ENCODE measurements around the gene AFF3. TPM values are rescaled to one million over a fixed set of nuclear protein-coding genes. Genes with fewer than 3 reads are reported as not detected.

The AFF3 gene
- total and polyA plus RNA-seq, 2 experiments from 2014 or later = 7.3 to 7.8 TPM

GRCh38 chr2:99784946-99785345, 357.4 kb downstream of the AFF3 start:
- Histone ChIP-seq H2AFZ (no peak overlapping the region), H3K36me3 (replicated peaks; ENCODE audit: insufficient read depth, low read depth) (no peaks in the 10 kb centered on the region), H3K9me3 (ENCODE audit: low read depth) (no peaks in the 10 kb centered on the region), H3K4me3 (no peak overlapping the region), H3K27ac (no peak overlapping the region), H3K4me1 (ENCODE audit: insufficient read depth) (peaks cover 6% of the 10 kb centered on the region), H3K9me2 (replicated peaks; ENCODE audit: insufficient read depth) (no peaks in the 10 kb centered on the region), H4K20me1 (ENCODE audit: insufficient read depth, poor library complexity, severe bottlenecking) (no peaks in the 10 kb centered on the region), H3K4me2 (no peak overlapping the region), H3K79me2 (no peaks in the 10 kb centered on the region), H3K27me3 (no peaks in the 10 kb centered on the region)
- TF ChIP-seq EZH2 (IDR thresholded peaks at IDR 0.05; ENCODE audit: borderline replicate concordance) (no peak), EZH2phosphoT487 (IDR thresholded peaks at IDR 0.05; ENCODE audit: low read depth, severe bottlenecking, unreplicated experiment) (no peak), CTCF (IDR thresholded peaks at IDR 0.05; ENCODE audit: poor library complexity) (no peak)
- no peak for DNase-seq (ENCODE audit: low spot score)
- WGBS (ENCODE audit: low lambda C conversion rate, missing lambda C conversion rate) = 76% methylated on average over 8 of the region's 8 CpGs

- DNase-seq (ENCODE audit: low spot score) = no peak
- no peaks in the 10 kb centered on the region for H3K79me2 ChIP-seq
- no peaks in the 10 kb centered on the region for H3K9me2 ChIP-seq (replicated peaks; ENCODE audit: insufficient read depth)
- H3K27ac ChIP-seq = no peak overlapping the region
- no peak overlapping the region for H2AFZ ChIP-seq
- TF ChIP-seq EZH2 (IDR thresholded peaks at IDR 0.05; ENCODE audit: borderline replicate concordance) (no peak), EZH2phosphoT487 (IDR thresholded peaks at IDR 0.05; ENCODE audit: low read depth, severe bottlenecking, unreplicated experiment) (no peak), CTCF (IDR thresholded peaks at IDR 0.05; ENCODE audit: poor library complexity) (no peak)
- H3K4me2 ChIP-seq = no peak overlapping the region
- peaks cover 6% of the 10 kb centered on the region for H3K4me1 ChIP-seq (ENCODE audit: insufficient read depth)
- no peaks in the 10 kb centered on the region for H4K20me1 ChIP-seq (ENCODE audit: insufficient read depth, poor library complexity, severe bottlenecking)
- H3K36me3 ChIP-seq (replicated peaks; ENCODE audit: insufficient read depth, low read depth) = no peaks in the 10 kb centered on the region
- H3K9me3 ChIP-seq (ENCODE audit: low read depth) = no peaks in the 10 kb centered on the region
- no peak overlapping the region for H3K4me3 ChIP-seq
- no peaks in the 10 kb centered on the region for H3K27me3 ChIP-seq
- WGBS (ENCODE audit: low lambda C conversion rate, missing lambda C conversion rate) = 88% methylated on average over 8 of the region's 8 CpGs
Observed at GRCh38 chr2:99784282-99784681, 358.1 kb downstream of the AFF3 start.

- WGBS (ENCODE audit: low lambda C conversion rate, missing lambda C conversion rate) = 92% methylated on average over 5 of the region's 5 CpGs
- Histone ChIP-seq H3K9me2 (replicated peaks; ENCODE audit: insufficient read depth) (no peaks in the 10 kb centered on the region), H3K36me3 (replicated peaks; ENCODE audit: insufficient read depth, low read depth) (no peaks in the 10 kb centered on the region), H3K27ac (no peak overlapping the region), H3K4me1 (ENCODE audit: insufficient read depth) (peaks cover 6% of the 10 kb centered on the region), H3K9me3 (ENCODE audit: low read depth) (no peaks in the 10 kb centered on the region), H3K4me2 (no peak overlapping the region), H3K4me3 (no peak overlapping the region), H3K27me3 (no peaks in the 10 kb centered on the region), H4K20me1 (ENCODE audit: insufficient read depth, poor library complexity, severe bottlenecking) (no peaks in the 10 kb centered on the region), H3K79me2 (no peaks in the 10 kb centered on the region), H2AFZ (no peak overlapping the region)
- TF ChIP-seq EZH2phosphoT487 (IDR thresholded peaks at IDR 0.05; ENCODE audit: low read depth, severe bottlenecking, unreplicated experiment) = no peak
- no peak for TF ChIP-seq CTCF (IDR thresholded peaks at IDR 0.05; ENCODE audit: poor library complexity)
- no peak for TF ChIP-seq EZH2 (IDR thresholded peaks at IDR 0.05; ENCODE audit: borderline replicate concordance)
- DNase-seq (ENCODE audit: low spot score) = no peak
Observed at GRCh38 chr2:99780276-99780675, 362.1 kb downstream of the AFF3 start.

- TF ChIP-seq EZH2 (IDR thresholded peaks at IDR 0.05; ENCODE audit: borderline replicate concordance) (no peak), CTCF (IDR thresholded peaks at IDR 0.05; ENCODE audit: poor library complexity) (no peak), EZH2phosphoT487 (IDR thresholded peaks at IDR 0.05; ENCODE audit: low read depth, severe bottlenecking, unreplicated experiment) (no peak)
- Histone ChIP-seq H3K27ac (no peak overlapping the region), H3K27me3 (no peaks in the 10 kb centered on the region), H3K4me3 (no peak overlapping the region), H2AFZ (no peak overlapping the region), H3K79me2 (no peaks in the 10 kb centered on the region), H3K4me1 (ENCODE audit: insufficient read depth) (peaks cover 6% of the 10 kb centered on the region), H3K9me2 (replicated peaks; ENCODE audit: insufficient read depth) (no peaks in the 10 kb centered on the region), H3K36me3 (replicated peaks; ENCODE audit: insufficient read depth, low read depth) (no peaks in the 10 kb centered on the region), H3K9me3 (ENCODE audit: low read depth) (no peaks in the 10 kb centered on the region), H3K4me2 (no peak overlapping the region), H4K20me1 (ENCODE audit: insufficient read depth, poor library complexity, severe bottlenecking) (no peaks in the 10 kb centered on the region)
- WGBS (ENCODE audit: low lambda C conversion rate, missing lambda C conversion rate) = 95% methylated on average over 4 of the region's 4 CpGs
- no peak for DNase-seq (ENCODE audit: low spot score)
Observed at GRCh38 chr2:99779276-99779675, 363.1 kb downstream of the AFF3 start.

All from hepatocyte (in vitro differentiated cells).